NCI-H2171 treated with DMSO at 0.1 percent for 48 hours (cell line): ENCODE results near the gene CWC27.

ENCODE experiments used
- DNase-seq: peaks from one replicate; lab custom pipeline; 2025; lab: John Stamatoyannopoulos, UW

Gene CWC27

DNA sequence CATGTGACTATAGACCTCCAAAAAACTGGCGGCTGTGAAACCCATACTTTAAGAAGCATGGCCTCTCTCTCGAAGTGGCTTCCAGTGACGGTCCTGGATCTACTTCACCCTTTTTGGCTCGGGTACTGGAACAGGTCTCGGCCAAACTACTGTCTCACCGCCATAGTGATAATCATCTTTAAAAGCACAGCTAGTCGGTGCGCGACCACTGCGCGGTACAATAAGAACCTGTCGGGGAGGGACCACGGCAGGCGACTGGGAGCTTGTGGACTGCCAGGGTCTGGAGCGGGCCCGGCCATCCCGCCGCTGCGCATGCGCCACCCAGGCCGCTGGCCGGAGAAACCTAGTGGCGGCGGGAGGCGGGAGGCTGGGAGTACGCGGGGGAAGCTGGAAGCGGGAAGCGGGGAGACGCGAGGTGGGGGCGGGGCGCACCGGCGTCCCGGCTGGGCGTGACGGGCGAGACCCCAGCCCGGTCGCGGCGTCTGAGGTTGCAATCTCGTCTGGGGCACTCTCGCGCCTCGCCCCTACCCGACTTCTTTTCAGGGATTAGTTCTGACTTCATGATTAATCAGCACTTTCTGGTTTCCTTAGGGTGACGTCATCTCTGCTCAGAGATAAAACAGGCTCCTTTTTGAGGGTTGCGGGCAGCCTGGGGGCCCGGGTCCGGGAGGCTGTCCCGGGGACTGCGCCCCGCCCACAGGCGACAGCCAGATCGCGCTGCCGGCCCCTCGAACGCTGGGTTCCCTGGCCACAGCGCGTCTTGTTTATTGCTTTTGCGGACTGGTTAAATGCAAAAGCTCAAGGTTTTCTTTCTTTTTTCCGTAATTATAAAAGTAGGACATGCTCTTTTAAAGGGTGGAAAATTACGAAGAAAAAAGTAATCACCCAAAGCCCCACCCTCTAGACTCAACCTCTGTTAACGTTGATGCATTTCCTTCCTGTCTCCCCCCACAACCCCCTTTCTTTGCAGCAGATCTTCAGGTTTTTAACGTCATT lies 266.8 kb downstream of the CWC27 start:
- DNase-seq: peak; percentile 62

- no peak for DNase-seq
Observed at GRCh38 chr5:65037831-65038815, 269.4 kb downstream of the CWC27 start.

DNA sequence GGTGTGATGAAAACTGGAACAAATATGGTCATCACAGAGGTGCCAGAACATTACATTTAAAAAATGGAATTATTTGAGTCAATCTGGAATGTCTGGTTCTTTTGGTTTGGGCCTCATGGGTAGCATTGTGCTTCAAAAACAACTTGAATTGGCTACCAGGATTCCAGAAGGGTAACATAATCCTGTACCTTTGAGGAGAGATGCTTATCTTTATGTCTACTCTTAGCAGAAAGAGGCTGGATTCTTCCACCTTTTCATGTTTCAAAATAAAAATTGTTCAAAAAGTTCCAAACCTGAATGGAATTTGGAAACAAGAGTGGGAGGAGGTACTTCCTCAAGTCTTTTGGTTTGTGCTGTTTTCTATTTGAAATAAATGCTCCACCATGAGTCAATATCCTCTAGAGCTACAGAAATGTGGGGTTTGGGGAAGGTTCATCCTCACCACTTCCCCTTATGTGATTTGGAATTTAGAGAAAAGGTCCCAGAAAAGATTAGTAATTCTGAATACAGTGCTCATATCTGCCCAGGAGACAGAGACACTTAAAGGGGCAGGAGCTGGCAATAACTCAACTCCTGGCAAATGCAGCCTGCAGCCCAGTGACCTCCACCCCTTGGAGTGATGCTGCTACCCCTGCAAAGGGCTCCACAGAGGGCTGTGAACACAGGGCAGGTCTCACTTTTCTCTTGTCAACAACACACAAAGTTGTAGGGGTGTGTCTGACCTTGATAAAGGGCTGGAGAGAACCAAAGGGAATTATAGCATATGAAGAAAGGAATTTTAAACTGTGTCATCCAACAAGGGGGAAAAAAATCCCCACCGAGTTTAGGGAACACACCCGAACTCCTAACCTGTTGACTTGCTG lies 272.8 kb downstream of the CWC27 start:
- no peak for DNase-seq

DNA sequence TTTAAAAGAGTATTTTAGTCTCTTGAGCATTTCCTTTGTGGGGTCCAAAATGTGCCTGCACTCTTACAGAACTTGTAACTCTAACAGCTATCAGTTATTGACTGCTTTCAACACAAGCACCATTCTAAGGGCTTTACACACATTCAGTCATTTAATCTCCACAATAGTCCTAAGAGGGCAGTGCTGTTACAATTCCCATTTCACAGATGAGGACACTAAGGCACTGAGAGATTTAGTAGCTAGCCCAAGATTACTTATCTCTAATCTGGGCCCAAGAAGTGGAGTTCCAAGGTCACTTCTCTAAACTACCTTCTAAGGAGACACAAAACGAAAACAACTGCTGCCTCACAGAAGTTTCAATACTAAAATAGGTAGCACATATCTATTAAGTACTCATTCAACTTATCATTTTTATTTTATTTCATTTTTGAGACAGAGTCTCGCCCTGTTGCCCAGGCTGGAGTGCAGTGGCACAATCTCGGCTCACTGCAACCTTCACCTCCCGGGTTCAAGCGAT lies 275.2 kb downstream of the CWC27 start:
- no peak for DNase-seq

GRCh38 chr5:65047225-65047624 lies 278.5 kb downstream of the CWC27 start:
- no peak for DNase-seq

- no peak for DNase-seq
Observed at GRCh38 chr5:65047948-65048690, 279.4 kb downstream of the CWC27 start.

GRCh38 chr5:65050140-65050539 lies 281.4 kb downstream of the CWC27 start:
- no peak for DNase-seq

DNA sequence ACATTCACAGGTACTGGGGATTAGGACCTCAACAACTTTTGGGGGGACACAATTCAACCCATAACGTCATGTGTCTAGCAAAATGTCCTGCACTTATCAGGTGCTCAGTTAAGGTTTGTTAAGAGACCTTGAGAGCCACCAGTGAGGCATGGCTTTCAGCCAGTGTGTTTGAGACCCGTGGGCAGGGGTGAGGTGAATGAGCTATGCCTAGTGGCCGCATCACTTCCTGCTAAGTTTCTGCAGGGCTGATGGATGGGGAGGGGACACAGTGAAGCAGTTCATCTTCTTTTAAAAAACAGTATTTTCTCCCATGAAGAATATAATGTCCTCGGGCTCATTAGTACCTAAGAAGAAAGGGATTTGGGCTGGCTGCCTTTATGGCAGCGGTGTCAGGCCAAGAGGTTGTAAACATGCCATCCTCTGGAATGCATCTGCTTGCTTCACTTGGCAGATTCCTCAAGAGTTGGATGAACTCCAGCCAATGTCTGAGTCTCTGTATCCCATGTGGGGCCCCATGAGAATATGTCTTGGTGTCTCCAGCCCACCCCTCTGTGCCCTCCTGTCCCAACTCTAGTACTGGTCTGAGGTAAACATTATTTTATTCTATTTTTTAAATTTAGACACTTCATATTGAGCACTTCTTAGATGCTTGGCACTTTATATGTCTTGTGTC lies 282.2 kb downstream of the CWC27 start:
- no peak for DNase-seq

GRCh38 chr5:65055938-65056337 lies 287.2 kb downstream of the CWC27 start:
- DNase-seq: no peak

- DNase-seq: no peak
Observed at GRCh38 chr5:65059681-65060598, 291.2 kb downstream of the CWC27 start.

DNA sequence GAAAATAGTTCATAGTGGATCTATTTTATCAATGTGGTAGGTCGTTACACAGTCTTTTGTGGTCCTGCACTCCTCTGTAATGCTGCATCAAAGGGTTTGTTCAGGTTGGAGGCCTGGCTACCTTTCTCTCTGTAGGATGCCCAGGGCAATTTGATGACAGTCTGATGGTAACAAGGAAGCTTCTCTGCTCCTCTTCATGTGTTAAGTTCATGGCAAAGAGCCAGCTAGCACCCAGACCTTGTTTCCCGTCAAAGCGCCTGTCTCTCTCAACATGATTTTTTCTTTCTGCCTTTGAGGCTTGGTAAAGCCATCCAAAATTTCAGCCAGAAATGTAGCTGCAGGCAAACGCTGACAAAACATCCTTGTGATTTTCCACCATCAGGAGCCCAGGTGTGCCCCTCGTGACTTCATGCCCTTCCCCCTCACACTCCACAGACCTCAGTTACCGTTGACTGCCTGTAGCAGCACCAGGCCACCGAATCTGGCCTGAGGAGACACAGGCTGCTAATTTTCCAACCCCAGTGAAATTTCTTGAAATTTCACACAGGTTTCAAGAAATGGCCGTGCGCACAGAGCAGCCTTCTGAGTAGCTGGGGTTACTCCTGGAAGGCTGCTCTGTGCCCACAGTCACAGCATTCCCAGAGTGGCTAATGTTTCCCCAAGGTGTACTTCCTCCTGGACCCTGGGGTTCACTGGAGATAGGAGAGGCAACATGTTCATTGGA lies 292.7 kb downstream of the CWC27 start:
- DNase-seq: no peak

- no peak for DNase-seq
Observed at GRCh38 chr5:65061974-65062353, 293.2 kb downstream of the CWC27 start.

- peak; percentile 52 for DNase-seq
Observed at GRCh38 chr5:65062469-65063083, 293.8 kb downstream of the CWC27 start.

GRCh38 chr5:65065001-65065511 lies 296.3 kb downstream of the CWC27 start:
- no peak for DNase-seq

DNA sequence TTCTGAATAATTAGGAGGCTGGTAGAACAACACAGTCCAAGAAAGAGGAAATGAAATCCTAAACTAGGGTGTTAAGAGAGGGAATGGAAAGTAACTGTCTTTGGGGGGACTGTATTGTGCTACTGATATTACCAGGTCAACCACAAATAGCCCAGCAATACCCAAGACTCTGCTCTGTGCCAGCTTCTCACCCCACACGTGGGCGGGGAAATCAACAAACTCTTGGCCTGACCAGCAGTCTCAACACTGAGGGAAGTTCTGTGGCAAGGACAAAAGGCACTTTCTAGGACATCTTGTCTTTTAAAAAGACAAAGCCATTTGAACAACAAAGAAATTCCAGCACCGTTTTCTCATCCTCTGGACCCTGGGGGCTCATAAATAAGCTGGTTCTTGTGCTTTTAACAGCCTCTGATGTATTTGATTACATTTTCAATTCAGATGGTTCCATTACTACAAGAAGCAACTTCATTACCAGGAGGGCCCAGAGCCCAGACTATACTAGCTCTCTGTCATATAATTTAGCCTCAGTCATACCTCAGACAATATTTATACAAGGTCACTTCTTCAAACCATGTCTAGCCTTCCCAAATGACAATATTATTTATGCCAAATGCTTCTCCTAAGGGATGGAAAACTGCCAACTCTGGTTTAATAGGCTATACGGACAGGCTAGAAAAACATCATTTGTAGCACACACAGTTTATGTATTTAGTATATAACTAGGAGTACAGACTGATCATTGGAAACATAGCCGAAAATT lies 297.8 kb downstream of the CWC27 start:
- peak; percentile 3 for DNase-seq

- no peak for DNase-seq
Observed at GRCh38 chr5:65067147-65067506, 298.4 kb downstream of the CWC27 start.
